ENCODE results near the gene ATP6V1G1. TPM values are rescaled to one million over a fixed set of nuclear protein-coding genes. Genes with fewer than 3 reads are reported as not detected.

ATP6V1G1 gene
- total RNA-seq, 4 donors from 2014 or later, result 91.2 to 137 (median 120) TPM

DNA sequence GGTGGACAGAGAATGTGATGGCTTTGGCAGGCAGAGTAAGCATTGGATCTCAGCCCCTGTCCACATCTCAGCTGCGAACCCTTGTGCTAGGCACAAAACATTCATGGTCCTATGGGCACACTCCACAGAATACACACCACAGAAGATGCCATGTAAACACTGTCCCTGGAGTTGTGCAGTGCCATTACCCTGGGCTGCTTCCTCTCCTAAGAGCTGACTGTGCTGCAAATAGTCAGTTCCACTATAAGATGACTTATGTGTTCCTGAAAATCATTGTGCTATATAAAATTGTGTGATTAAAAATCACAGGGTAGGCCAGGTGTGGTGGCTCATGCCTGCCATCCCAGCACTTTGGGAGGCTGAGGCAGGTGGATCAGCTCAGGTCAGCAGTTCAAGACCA lies 31.9 kb upstream of the ATP6V1G1 start:
- H3K9me3 ChIP-seq, result no peaks in the 10 kb centered on the region

DNA sequence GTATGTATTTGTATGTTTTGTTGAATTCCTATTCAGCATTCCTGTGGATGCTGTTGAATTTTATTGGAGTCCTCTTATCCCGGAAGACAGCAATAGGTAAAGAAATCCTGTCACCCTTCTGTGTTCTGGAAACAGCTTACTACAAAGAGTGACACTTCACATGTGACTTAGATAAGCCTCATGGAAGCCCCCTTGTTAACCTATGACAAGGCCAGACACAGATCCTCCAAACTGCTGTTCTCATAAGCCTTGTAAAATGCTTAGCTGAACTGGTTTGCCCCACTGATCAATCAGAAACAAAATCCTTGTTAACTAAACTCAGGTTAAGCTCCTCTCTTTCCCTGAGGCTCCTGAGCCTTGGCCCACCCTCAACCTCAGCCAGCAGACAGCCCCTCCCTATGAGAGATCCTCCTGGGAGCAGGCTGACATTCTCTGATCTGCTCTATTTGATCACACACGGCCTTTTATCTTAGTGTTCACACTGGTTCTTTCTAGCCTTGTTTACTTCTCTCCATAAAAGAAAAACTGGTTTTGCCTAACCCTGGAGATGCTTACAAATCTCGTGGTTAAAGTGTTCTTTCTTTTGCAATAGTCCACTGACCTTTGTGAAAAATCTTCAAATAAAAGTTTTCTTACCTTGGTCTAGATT lies 29.4 kb upstream of the ATP6V1G1 start:
- no peaks in the 10 kb centered on the region for H3K36me3 ChIP-seq
- no peak for ATAC-seq
- no peaks in the 10 kb centered on the region for H3K27me3 ChIP-seq
- no peaks in the 10 kb centered on the region for H3K9me3 ChIP-seq
- no peak overlapping the region for H3K27ac ChIP-seq
- 39 to 67% methylated on average over 2 of the region's 3 CpGs for WGBS, 2 donors (ENCODE audit: low coverage in 1 of 2)
- no peaks in the 10 kb centered on the region for H3K4me1 ChIP-seq
- no peak overlapping the region for H3K4me3 ChIP-seq
- TF ChIP-seq EP300 (IDR thresholded peaks at IDR 0.05) (no peak), CTCF (IDR thresholded peaks at IDR 0.05) (no peak)

More for the DNA sequence above, 31.9 kb upstream of the ATP6V1G1 start:
- H3K27ac ChIP-seq, result no peak overlapping the region
- 78% methylated on average over 1 of the region's 1 CpG; no CpG with 5 or more reads in 1 of the 2 donors for WGBS, 2 donors (ENCODE audit: low coverage in 1 of 2)
- TF ChIP-seq CTCF (IDR thresholded peaks at IDR 0.05) (no peak), POLR2AphosphoS5 (IDR thresholded peaks at IDR 0.05) (no peak), POLR2A (IDR thresholded peaks at IDR 0.05) (no peak), EP300 (IDR thresholded peaks at IDR 0.05) (no peak)
- no peaks in the 10 kb centered on the region for H3K36me3 ChIP-seq
- no peak overlapping the region for H3K4me3 ChIP-seq
- no peaks in the 10 kb centered on the region for H3K27me3 ChIP-seq
- peaks cover 0 to 14% (median 0%) of the 10 kb centered on the region in 3 donors for H3K4me1 ChIP-seq
- ATAC-seq, result no peak

DNA sequence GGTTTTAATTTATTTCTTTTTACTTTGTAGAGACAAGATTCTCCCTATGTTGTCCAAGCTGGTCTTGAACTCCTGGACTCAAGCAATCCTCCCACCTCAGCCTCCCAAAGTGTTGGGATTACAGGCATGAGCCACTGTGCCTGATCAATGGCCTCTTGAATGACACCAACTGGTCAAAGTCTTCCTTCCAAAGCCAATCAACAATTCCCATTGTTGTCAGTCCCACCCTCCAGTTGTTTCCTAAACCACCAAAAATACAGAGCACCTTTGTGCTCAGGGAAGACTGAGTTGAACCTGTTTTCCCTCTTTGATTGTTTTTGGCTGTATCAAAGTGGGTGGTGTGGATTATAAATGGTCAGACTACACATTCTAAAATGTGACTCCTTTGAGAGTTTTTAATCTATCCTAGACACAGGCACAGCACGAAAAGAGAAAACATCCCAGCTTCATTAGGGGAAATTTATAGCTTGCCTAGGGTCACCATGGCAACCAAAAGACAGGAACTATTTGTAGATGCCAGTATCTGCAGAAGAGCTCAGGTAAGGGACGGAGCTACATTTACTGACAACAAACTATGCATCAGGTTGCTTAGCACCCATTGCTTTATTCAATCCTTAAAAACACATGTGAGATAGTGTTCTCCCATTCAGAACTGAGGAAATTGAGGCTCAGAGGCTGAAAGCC lies 27.6 kb upstream of the ATP6V1G1 start:
- ATAC-seq, result no peak
- Histone ChIP-seq H3K9me3 (no peaks in the 10 kb centered on the region), H3K4me1 (no peaks in the 10 kb centered on the region), H3K27ac (no peak overlapping the region), H3K36me3 (no peaks in the 10 kb centered on the region), H3K27me3 (no peaks in the 10 kb centered on the region), H3K4me3 (no peak overlapping the region)
- WGBS, 2 donors (ENCODE audit: low coverage in 1 of 2), result 47 to 65% methylated on average over 2 of the region's 2 CpGs
- TF ChIP-seq EP300 (IDR thresholded peaks at IDR 0.05) (no peak), CTCF (IDR thresholded peaks at IDR 0.05) (no peak), POLR2AphosphoS5 (IDR thresholded peaks at IDR 0.05) (no peak)

DNA sequence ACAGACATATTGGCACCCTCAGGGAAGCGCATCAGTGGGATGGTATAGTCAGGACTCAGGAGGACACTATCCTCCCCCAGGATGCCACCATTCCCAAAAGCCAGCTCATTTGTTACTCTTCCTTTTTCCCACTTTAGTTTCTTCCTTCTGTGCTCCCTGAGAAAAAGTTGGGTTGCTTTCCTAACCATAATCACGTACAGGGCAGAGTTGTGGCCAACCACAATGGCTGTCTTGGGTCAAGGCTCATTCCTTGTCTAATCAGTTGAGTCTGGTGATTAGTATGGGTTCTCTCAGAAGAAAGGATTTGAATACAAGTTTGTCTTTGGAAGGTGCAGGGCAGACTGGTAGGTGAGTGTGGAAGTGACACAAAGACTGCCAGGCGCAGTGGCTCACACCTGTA lies 26.6 kb upstream of the ATP6V1G1 start:
- no peak for ATAC-seq
- WGBS, 2 donors (ENCODE audit: low coverage in 1 of 2), result 95 to 100% methylated on average over 2 of the region's 3 CpGs
- Histone ChIP-seq H3K36me3 (no peaks in the 10 kb centered on the region), H3K9me3 (no peaks in the 10 kb centered on the region), H3K4me1 (no peaks in the 10 kb centered on the region), H3K4me3 (no peak overlapping the region), H3K27me3 (no peaks in the 10 kb centered on the region), H3K27ac (no peak overlapping the region)
- no peak for TF ChIP-seq POLR2AphosphoS5 (IDR thresholded peaks at IDR 0.05)
- no peak for TF ChIP-seq CTCF (IDR thresholded peaks at IDR 0.05)
- TF ChIP-seq EP300 (IDR thresholded peaks at IDR 0.05), result no peak
- no peak for TF ChIP-seq POLR2A (IDR thresholded peaks at IDR 0.05)

DNA sequence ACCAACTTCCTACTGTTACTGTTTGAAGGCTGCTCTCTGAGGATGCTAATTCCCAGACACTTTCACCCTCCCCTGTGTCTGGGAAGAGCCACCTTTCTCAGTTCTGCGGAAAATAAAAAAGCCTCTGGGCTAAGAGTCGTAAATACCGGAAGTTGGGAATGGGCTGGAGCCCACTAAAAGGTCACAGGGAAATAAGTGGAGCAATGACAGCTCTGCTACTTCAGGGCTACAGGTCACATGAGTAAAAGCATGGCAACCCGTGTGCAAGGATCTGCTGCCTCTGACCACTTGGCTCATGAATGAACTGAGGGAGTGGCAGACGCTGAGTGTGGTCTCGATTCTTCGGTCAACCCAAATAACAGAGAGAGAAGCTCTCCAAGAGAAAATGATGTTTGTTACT lies 25.8 kb upstream of the ATP6V1G1 start:
- no peak overlapping the region for H3K27ac ChIP-seq
- no peaks in the 10 kb centered on the region for H3K36me3 ChIP-seq
- ATAC-seq, result no peak
- no peaks in the 10 kb centered on the region for H3K9me3 ChIP-seq
- no peak overlapping the region for H3K4me3 ChIP-seq
- 88 to 90% methylated on average over 2 to 7 of the region's 7 CpGs for WGBS, 2 donors (ENCODE audit: low coverage in 1 of 2)
- TF ChIP-seq EP300 (IDR thresholded peaks at IDR 0.05) (no peak), POLR2A (IDR thresholded peaks at IDR 0.05) (no peak), CTCF (IDR thresholded peaks at IDR 0.05) (no peak), POLR2AphosphoS5 (IDR thresholded peaks at IDR 0.05) (no peak)
- no peaks in the 10 kb centered on the region for H3K4me1 ChIP-seq
- no peaks in the 10 kb centered on the region for H3K27me3 ChIP-seq

All from gastroesophageal sphincter (tissue), 4 donors.